Dermis microvascular lymphatic vessel endothelial cell (primary cell): ENCODE data around the gene CYSRT1. TPM values are rescaled to one million over a fixed set of nuclear protein-coding genes. Genes with fewer than 3 reads are reported as not detected.

Source experiments
- DNase-seq, 2 donors: peaks; one replicate each; pipeline versions ENCODE4 v3.0.0 to v3.0.0-alpha.2; 2010; ENCODE audit warnings: low read depth in 2 of 2
- total RNA-seq: library from RNA; depleted of rRNA; stranded (reverse); fragments of >200 nt; gene quantifications from 2 replicates; pipeline ENCODE4 v1.2.1, GENCODE V29; 2014

The CYSRT1 gene
- total RNA-seq, 1 donor from 2014 or later: 0.13 TPM

DNA sequence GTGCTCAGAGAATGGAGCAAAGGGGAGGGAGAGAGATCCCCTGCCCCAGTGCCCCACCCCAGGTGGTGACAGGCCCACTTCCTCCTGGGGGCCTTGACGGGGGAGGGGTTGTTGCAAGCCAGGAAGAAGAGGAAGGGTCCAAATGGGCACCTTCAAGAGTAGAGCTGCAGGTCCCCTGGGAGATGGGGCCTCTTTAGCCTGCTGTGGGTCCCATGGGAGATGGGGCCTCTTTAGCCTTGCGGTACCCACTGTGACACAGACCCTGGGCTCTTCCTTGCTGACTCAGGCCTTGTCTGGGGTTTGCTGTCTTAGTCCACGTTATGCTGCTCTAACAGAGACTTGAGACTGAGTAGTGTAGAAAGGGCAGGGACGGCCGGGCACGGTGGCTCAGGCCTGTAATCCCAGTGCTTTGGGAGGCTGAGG, 43.0 kb downstream of the CYSRT1 start:
- no peak for DNase-seq

- DNase-seq: peak; percentile 69 to 82
Measured at GRCh38 chr9:137268538-137269201, 43.7 kb downstream of the CYSRT1 start.

DNA sequence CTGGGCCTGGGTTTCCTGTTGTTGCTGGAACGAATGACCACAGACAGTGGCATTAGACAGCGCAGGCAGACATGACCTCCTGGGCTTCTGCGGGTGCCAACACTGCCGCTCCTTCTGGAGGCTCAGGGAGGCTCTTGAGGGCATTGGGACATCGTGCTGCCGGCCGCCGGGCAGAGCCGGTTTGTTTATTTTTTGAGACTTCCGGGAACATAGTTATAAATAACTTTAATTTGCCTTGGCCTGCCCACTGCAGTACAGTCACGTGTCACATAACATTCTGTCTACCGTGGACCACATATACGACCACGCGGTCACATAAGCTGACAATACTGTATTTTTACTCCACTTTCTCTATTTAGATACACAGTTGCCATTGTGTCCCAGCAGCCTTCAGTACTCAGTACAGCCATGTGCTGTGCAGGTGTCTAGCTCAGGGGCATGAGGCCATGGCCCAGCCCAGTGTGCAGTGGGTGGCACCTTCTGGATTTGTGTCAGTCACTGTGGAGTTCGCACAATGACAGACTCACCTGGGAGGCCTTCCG, 44.3 kb downstream of the CYSRT1 start:
- DNase-seq: peak in 1 of 2 donors; percentile 61

- DNase-seq: no peak
Measured at GRCh38 chr9:137270929-137271695, 46.1 kb downstream of the CYSRT1 start.

DNA sequence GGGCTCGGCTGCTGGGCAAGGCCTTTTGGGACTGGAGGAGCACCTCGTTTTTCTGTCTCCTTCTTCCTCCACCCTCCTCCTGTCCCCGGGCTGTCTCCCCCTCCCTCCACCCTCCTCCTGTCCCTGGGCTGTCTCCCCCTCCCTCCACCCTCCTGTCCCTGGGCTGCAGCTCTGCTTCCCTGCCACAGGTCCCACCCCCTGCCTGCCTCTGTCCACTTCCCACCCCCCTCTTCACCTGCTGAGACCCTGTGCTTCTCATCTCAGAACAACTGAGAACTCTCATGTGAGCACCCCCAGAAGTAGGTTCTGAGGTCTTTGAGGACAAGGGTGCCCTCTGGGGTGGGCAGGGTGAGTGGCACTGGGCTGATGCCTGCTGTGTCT, 46.7 kb downstream of the CYSRT1 start:
- DNase-seq: no peak

- no peak for DNase-seq
Measured at GRCh38 chr9:137272241-137273094, 47.5 kb downstream of the CYSRT1 start.

DNA sequence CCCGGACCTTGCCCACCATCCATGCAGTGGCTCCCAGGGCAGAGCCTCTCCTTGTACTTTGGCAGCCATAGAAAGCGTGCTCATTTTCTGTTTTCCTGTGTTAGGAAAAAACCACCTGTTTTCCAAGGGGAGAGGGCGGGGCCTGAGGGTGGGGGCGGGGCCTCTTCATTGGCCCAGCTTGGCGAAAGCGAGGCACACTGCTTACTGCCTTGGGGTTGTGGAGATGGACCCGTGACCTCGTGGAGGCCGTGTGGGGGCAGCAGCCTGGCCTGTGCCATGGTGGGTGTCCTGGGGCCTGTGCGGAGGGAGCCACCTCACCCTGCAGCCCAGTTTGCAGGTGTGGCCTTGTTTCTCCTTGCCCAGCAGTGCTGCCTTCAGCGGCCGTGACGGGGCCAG, 48.1 kb downstream of the CYSRT1 start:
- DNase-seq: no peak

DNA sequence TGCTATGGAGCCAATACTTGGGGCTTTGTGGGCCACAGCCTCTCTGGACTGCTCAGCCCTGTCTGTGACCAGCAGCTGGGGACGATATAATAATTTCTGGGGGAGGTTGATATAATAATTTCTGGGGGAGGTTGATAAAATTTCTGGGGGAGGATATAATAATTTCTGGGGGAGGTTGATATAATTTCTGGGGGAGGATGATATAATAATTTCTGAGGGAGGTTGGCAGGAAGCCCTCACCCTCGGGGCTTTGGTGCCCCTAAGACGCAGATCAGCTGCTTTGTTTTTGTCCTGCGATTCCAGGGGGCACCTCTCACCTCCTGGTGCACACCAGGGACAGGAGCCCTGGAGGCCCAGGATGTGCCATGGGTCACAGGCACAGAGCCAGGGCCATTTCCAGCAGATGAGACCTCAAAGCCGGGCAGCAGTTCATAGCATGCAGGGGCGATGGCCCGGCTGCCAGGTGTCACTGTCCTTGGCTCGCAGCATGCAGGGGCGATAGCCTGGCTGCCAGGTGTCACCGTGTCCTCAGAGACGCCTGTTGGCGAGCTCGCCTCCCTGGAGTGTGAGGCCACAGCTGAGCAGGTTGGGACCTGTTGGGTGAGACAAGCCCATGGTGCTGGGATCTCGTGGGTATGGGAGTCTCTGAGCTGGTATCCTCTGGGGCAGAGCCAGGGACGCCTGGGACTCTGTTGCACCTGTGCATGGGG, 48.8 kb downstream of the CYSRT1 start:
- DNase-seq: no peak

- DNase-seq: no peak
Measured at GRCh38 chr9:137275203-137275587, 50.2 kb downstream of the CYSRT1 start.

Other genes with a start within 250 kb of the CYSRT1 start
- gene PTGDS, start 247.7 kb upstream of the CYSRT1 start, total RNA-seq: 0.13 and 0.25 TPM in 2 replicates
- not detected in 2 replicates for gene LCNL1, start 242.2 kb upstream of the CYSRT1 start, total RNA-seq
- 6.7 and 8.5 TPM in 2 replicates for gene PAXX, start 232.8 kb upstream of the CYSRT1 start, total RNA-seq
- gene CLIC3, start 228.6 kb upstream of the CYSRT1 start, total RNA-seq: not detected in 2 replicates
- gene ABCA2, start 196.9 kb upstream of the CYSRT1 start, total RNA-seq: 4.5 and 9.9 TPM in 2 replicates
- not detected in 2 replicates for gene FUT7, start 193.1 kb upstream of the CYSRT1 start, total RNA-seq
- 10.0 and 14.4 TPM in 2 replicates for gene NPDC1, start 179.0 kb upstream of the CYSRT1 start, total RNA-seq
- gene ENTPD2, start 171.1 kb upstream of the CYSRT1 start, total RNA-seq: not detected in 2 replicates
- gene SAPCD2, start 154.6 kb upstream of the CYSRT1 start, total RNA-seq: 5.1 and 10.3 TPM in 2 replicates
- gene UAP1L1, start 147.7 kb upstream of the CYSRT1 start, total RNA-seq: 12.8 and 30.1 TPM in 2 replicates
- 42.7 and 56.8 TPM in 2 replicates for gene MAN1B1, start 138.2 kb upstream of the CYSRT1 start, total RNA-seq
- gene DPP7, start 110.4 kb upstream of the CYSRT1 start, total RNA-seq: 66.8 and 112 TPM in 2 replicates
- 0.13 TPM in 1 of 2 replicates, not detected in the other for gene GRIN1, start 86.0 kb upstream of the CYSRT1 start, total RNA-seq
- 0.13 TPM in 1 of 2 replicates, not detected in the other for gene LRRC26, start 55.1 kb upstream of the CYSRT1 start, total RNA-seq
- gene TMEM210, start 53.1 kb upstream of the CYSRT1 start, total RNA-seq: not detected in 2 replicates
- 15.1 and 22.1 TPM in 2 replicates for gene ANAPC2, start 36.6 kb upstream of the CYSRT1 start, total RNA-seq
- gene SSNA1, start 36.5 kb upstream of the CYSRT1 start, total RNA-seq: 90.5 and 93.1 TPM in 2 replicates
- 3.3 and 4.4 TPM in 2 replicates for gene TPRN, start 24.4 kb upstream of the CYSRT1 start, total RNA-seq
- 19.8 and 25.7 TPM in 2 replicates for gene TMEM203, start 19.5 kb upstream of the CYSRT1 start, total RNA-seq
- gene NDOR1, start 19.5 kb upstream of the CYSRT1 start, total RNA-seq: 2.4 and 3.2 TPM in 2 replicates
- gene RNF208, start 2.9 kb upstream of the CYSRT1 start, total RNA-seq: under 0.01 and 0.13 TPM in 2 replicates
- under 0.01 TPM in 1 of 2 replicates, not detected in the other for gene RNF224, start 2.3 kb downstream of the CYSRT1 start, total RNA-seq
- not detected in 2 replicates for gene SLC34A3, start 5.7 kb downstream of the CYSRT1 start, total RNA-seq
- gene TUBB4B, start 16.1 kb downstream of the CYSRT1 start, total RNA-seq: 127 and 144 TPM in 2 replicates
- not detected in 2 replicates for gene STPG3, start 26.1 kb downstream of the CYSRT1 start, total RNA-seq
- gene NELFB, start 30.2 kb downstream of the CYSRT1 start, total RNA-seq: 55.4 and 56.7 TPM in 2 replicates
- 23.5 and 31.4 TPM in 2 replicates for gene TOR4A, start 52.6 kb downstream of the CYSRT1 start, total RNA-seq
- gene NRARP, start 77.1 kb downstream of the CYSRT1 start, total RNA-seq: 36.6 and 52.0 TPM in 2 replicates
- 12.2 and 20.1 TPM in 2 replicates for gene EXD3, start 198.0 kb downstream of the CYSRT1 start, total RNA-seq
- gene NOXA1, start 198.2 kb downstream of the CYSRT1 start, total RNA-seq: 1.3 and 2.1 TPM in 2 replicates
- gene ENTPD8, start 216.2 kb downstream of the CYSRT1 start, total RNA-seq: 0.25 and 0.26 TPM in 2 replicates
- gene NSMF, start 234.2 kb downstream of the CYSRT1 start, total RNA-seq: 13.2 and 23.8 TPM in 2 replicates